Measurements from ENCODE around the gene WIPF2.
A peak's percentile ranks its signal among the peaks of the same experiment; 100 is the strongest.

Gene WIPF2

DNA sequence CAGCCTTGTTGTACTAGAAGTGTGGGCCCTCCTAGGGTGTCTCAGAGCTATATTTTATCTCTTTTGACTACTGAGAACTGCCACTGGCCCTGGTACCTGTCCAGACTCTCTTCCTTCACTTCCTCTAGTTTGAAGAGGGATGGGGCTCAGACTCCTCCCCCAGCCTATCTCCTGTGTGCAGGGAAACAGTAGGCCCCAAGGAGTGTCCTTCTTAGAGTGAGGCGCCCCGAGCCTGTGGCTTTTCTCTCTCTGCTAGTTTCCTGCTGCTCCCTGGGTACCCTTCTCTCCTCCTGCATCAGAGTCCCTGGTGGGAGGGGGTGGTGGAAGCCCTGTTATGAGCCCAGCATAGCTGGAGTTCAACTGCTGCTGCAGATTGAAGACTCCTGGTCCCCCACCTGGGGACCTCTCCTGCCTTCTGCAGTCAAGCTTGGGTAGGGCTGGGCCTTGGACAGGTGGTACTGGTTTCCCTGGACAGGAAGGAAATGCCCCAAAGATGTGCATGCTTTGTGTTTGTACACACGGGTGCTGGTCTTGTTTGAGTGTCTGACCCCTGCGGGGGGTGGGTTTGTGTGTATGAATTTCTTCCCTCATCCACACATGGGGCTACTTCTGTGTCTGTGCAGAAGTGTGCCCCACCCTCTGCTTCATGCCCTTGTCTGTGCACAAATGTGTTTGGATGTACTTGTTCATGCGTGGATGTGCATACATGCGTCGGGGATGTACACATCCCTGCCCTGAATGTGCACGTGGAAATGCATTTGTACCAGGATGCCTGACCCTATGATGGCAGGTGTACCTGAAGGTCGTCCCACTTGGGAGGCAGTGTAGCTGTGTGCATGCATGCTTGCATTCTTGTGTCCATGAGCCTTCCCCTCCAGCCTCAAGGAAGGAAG lies 96.8 kb downstream of the WIPF2 start:
- H3K9ac ChIP-seq (ENCODE audit: insufficient read length, low read depth): peak overlapping the region; percentile 88

GRCh38 chr17:40316571-40317344 lies 97.7 kb downstream of the WIPF2 start:
- peaks cover 25% of the 10 kb centered on the region for H3K27me3 ChIP-seq (ENCODE audit: insufficient read depth, insufficient read length)
- H3K4me3 ChIP-seq (ENCODE audit: insufficient read length, low read depth): peak overlapping the region; percentile 42
- no peak for TF ChIP-seq ZNF274 (IDR thresholded peaks at IDR 0.05; ENCODE audit: low read depth, low read length)
- no peak for TF ChIP-seq SUZ12 (IDR thresholded peaks at IDR 0.05; ENCODE audit: extremely low read depth, insufficient read depth, insufficient read length)
- no peak for TF ChIP-seq YY1 (IDR thresholded peaks at IDR 0.05; ENCODE audit: insufficient read depth, insufficient read length)
- no peak for DNase-seq (ENCODE audit: low read depth, low spot score)
- H3K9ac ChIP-seq (ENCODE audit: insufficient read length, low read depth): peak overlapping the region; percentile 88
- no peaks in the 10 kb centered on the region for H3K36me3 ChIP-seq (ENCODE audit: insufficient read depth, insufficient read length, low read length)
- H3K9me3 ChIP-seq (ENCODE audit: insufficient read depth, low read length): no peaks in the 10 kb centered on the region
- H3K4me1 ChIP-seq (ENCODE audit: insufficient read depth, insufficient read length): peaks cover 34% of the 10 kb centered on the region

More for the DNA sequence above, 96.8 kb downstream of the WIPF2 start:
- H3K36me3 ChIP-seq (ENCODE audit: insufficient read depth, insufficient read length, low read length): no peaks in the 10 kb centered on the region
- peaks cover 25% of the 10 kb centered on the region for H3K27me3 ChIP-seq (ENCODE audit: insufficient read depth, insufficient read length)
- TF ChIP-seq ZNF274 (IDR thresholded peaks at IDR 0.05; ENCODE audit: low read depth, low read length): no peak
- TF ChIP-seq SUZ12 (IDR thresholded peaks at IDR 0.05; ENCODE audit: extremely low read depth, insufficient read depth, insufficient read length): no peak
- TF ChIP-seq YY1 (IDR thresholded peaks at IDR 0.05; ENCODE audit: insufficient read depth, insufficient read length): no peak
- H3K4me3 ChIP-seq (ENCODE audit: insufficient read length, low read depth): peak overlapping the region; percentile 42
- DNase-seq (ENCODE audit: low read depth, low spot score): no peak
- H3K4me1 ChIP-seq (ENCODE audit: insufficient read depth, insufficient read length): peaks cover 38% of the 10 kb centered on the region
- H3K9me3 ChIP-seq (ENCODE audit: insufficient read depth, low read length): no peaks in the 10 kb centered on the region

DNA sequence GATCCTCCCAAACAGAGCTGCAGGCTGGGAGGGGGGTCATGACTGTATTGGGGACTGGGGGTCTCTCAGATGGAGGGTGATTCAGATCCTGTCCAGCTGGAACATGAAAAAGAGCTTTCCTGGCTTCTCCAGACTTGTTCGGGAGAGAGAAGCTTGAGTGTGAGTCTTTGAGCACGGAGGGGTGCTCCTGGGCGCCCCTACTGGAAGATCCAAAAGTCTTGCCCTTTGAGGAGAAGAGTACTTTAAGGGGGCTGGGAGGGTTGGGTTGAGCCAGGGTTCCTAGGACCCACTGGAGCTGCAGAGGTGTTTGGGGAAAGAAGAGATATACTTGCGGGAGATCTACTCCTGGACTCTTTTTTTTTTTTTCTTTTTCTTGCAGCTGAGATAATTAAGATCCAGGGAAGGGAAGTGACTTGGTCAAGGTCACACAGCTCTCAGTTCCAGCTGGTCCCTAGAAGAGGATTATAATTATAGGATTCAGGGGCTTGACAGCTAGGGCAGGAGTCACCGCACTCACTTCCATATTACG lies 98.3 kb downstream of the WIPF2 start:
- peak overlapping the region; percentile 88 for H3K9ac ChIP-seq (ENCODE audit: insufficient read length, low read depth)
- TF ChIP-seq ZNF274 (IDR thresholded peaks at IDR 0.05; ENCODE audit: low read depth, low read length): no peak
- peaks cover 39% of the 10 kb centered on the region for H3K4me1 ChIP-seq (ENCODE audit: insufficient read depth, insufficient read length)

GRCh38 chr17:40317880-40318829 lies 99.1 kb downstream of the WIPF2 start:
- Histone ChIP-seq H3K9me3 (ENCODE audit: insufficient read depth, low read length) (no peaks in the 10 kb centered on the region), H3K4me1 (ENCODE audit: insufficient read depth, insufficient read length) (peaks cover 41% of the 10 kb centered on the region), H3K4me3 (ENCODE audit: insufficient read length, low read depth) (peak overlapping the region; percentile 79), H3K36me3 (ENCODE audit: insufficient read depth, insufficient read length, low read length) (no peaks in the 10 kb centered on the region), H3K9ac (ENCODE audit: insufficient read length, low read depth) (peak overlapping the region; percentile 92), H3K27me3 (ENCODE audit: insufficient read depth, insufficient read length) (peaks cover 25% of the 10 kb centered on the region)
- DNase-seq (ENCODE audit: low read depth, low spot score): peak; percentile 89
- TF ChIP-seq SUZ12 (IDR thresholded peaks at IDR 0.05; ENCODE audit: extremely low read depth, insufficient read depth, insufficient read length) (no peak), YY1 (IDR thresholded peaks at IDR 0.05; ENCODE audit: insufficient read depth, insufficient read length) (peak; percentile 47)

More for the DNA sequence above, 98.3 kb downstream of the WIPF2 start:
- Histone ChIP-seq H3K36me3 (ENCODE audit: insufficient read depth, insufficient read length, low read length) (no peaks in the 10 kb centered on the region), H3K27me3 (ENCODE audit: insufficient read depth, insufficient read length) (peaks cover 25% of the 10 kb centered on the region), H3K4me3 (ENCODE audit: insufficient read length, low read depth) (peak overlapping the region; percentile 42), H3K9me3 (ENCODE audit: insufficient read depth, low read length) (no peaks in the 10 kb centered on the region)
- no peak for DNase-seq (ENCODE audit: low read depth, low spot score)

DNA sequence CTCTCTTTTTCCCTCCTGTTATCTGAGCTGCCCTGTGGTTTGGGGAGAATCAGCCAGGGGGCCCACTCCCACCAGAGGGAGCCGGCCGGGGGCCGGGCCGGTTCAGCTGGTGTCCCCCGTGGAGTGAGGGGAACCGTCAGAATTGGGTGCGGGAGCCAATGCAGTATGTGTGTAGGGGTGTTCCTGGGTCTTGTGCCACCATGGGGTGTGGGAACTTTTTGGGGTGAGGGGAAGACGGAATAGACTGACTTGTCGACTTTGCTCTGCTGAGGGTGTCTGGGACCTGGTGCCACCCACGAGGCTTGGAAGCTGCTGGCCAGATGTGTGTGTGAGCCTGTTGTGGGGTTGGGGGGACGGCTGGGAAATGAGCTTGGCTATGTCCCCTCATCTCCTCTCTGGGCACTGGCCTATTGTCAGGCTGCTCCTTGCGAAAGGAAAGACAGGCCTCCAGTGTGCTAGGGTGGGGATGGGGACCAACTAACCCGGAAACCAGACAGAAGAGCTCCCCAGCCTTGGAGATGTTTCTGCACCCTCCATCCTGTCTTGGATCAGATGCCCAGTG lies 99.8 kb downstream of the WIPF2 start:
- H3K4me1 ChIP-seq (ENCODE audit: insufficient read depth, insufficient read length): peaks cover 41% of the 10 kb centered on the region
- DNase-seq (ENCODE audit: low read depth, low spot score): no peak

More for the DNA sequence above, 99.8 kb downstream of the WIPF2 start:
- no peaks in the 10 kb centered on the region for H3K9me3 ChIP-seq (ENCODE audit: insufficient read depth, low read length)
- peak overlapping the region; percentile 79 for H3K4me3 ChIP-seq (ENCODE audit: insufficient read length, low read depth)
- H3K9ac ChIP-seq (ENCODE audit: insufficient read length, low read depth): peak overlapping the region; percentile 92
- H3K27me3 ChIP-seq (ENCODE audit: insufficient read depth, insufficient read length): peaks cover 25% of the 10 kb centered on the region
- TF ChIP-seq YY1 (IDR thresholded peaks at IDR 0.05; ENCODE audit: insufficient read depth, insufficient read length): no peak
- TF ChIP-seq SUZ12 (IDR thresholded peaks at IDR 0.05; ENCODE audit: extremely low read depth, insufficient read depth, insufficient read length): no peak
- no peak for TF ChIP-seq ZNF274 (IDR thresholded peaks at IDR 0.05; ENCODE audit: low read depth, low read length)
- no peaks in the 10 kb centered on the region for H3K36me3 ChIP-seq (ENCODE audit: insufficient read depth, insufficient read length, low read length)
